ENCODE results near the gene SLC9A5. TPM values are rescaled to one million over a fixed set of nuclear protein-coding genes. Genes with fewer than 3 reads are reported as not detected.

SLC9A5 gene
- total RNA-seq, 4 donors from 2014 or later = 0.19 TPM; not detected in 3

Small RNA genes lying within 50 kb of the gene (small RNA-seq; reads per million reads assigned to genes)
- 2.4 to 9.9 (median 6.6) reads per million in 4 donors for gene MIR328

Other genes starting within 250 kb of the SLC9A5 start
- 10 to 100 TPM; 26.0 to 59.3 (median 41.9) TPM for gene CBFB, start 219.8 kb upstream of the SLC9A5 start, total RNA-seq
- gene PHAF1, start 139.0 kb upstream of the SLC9A5 start, total RNA-seq = 10 to 100 TPM; 14.2 to 22.5 (median 19.3) TPM
- gene B3GNT9, start 98.0 kb upstream of the SLC9A5 start, total RNA-seq = 10 to 100 TPM in 2 of 4 donors, 1 to 10 TPM in 2; 4.1 to 13.1 (median 8.4) TPM
- gene TRADD, start 89.1 kb upstream of the SLC9A5 start, total RNA-seq = 10 to 100 TPM; 27.7 to 39.8 (median 35.5) TPM
- gene FBXL8, start 89.0 kb upstream of the SLC9A5 start, total RNA-seq = 10 to 100 TPM in 3 of 4 donors, 1 to 10 TPM in 1; 10.0 to 34.5 (median 19.9) TPM
- 10 to 100 TPM in 3 of 4 donors, 1 to 10 TPM in 1; 3.7 to 59.5 (median 19.6) TPM for gene HSF4, start 84.2 kb upstream of the SLC9A5 start, total RNA-seq
- 10 to 100 TPM; 25.1 to 56.1 (median 36.7) TPM for gene NOL3, start 78.4 kb upstream of the SLC9A5 start, total RNA-seq
- 10 to 100 TPM in 3 of 4 donors, 1 to 10 TPM in 1; 8.8 to 18.8 (median 13.4) TPM for gene MATCAP1, start 65.0 kb upstream of the SLC9A5 start, total RNA-seq
- 1 to 10 TPM; 1.1 to 2.3 (median 1.4) TPM for gene EXOC3L1, start 58.8 kb upstream of the SLC9A5 start, total RNA-seq
- gene E2F4, start 56.8 kb upstream of the SLC9A5 start, total RNA-seq = 10 to 100 TPM; 66.1 to 96.9 (median 81.9) TPM
- gene ELMO3, start 49.8 kb upstream of the SLC9A5 start, total RNA-seq = 10 to 100 TPM; 30.1 to 35.9 (median 32.9) TPM
- gene TMEM208, start 21.8 kb upstream of the SLC9A5 start, total RNA-seq = 10 to 100 TPM; 24.4 to 36.0 (median 31.7) TPM
- gene FHOD1, start 1.5 kb upstream of the SLC9A5 start, total RNA-seq = 1 to 10 TPM; 1.9 to 7.4 (median 5.3) TPM
- gene PLEKHG4, start 30.6 kb downstream of the SLC9A5 start, total RNA-seq = 10 to 100 TPM in 1 of 4 donors, 1 to 10 TPM in 3; 5.0 to 11.4 (median 7.5) TPM
- under 1 TPM in 1 of 4 donors, not detected in 3; 0.09 TPM for gene KCTD19, start 77.8 kb downstream of the SLC9A5 start, total RNA-seq
- gene LRRC36, start 77.8 kb downstream of the SLC9A5 start, total RNA-seq = not detected
- 10 to 100 TPM in 2 of 4 donors, 1 to 10 TPM in 2; 3.0 to 26.2 (median 8.2) TPM for gene TPPP3, start 144.5 kb downstream of the SLC9A5 start, total RNA-seq
- gene ZDHHC1, start 167.5 kb downstream of the SLC9A5 start, total RNA-seq = 10 to 100 TPM in 1 of 4 donors, 1 to 10 TPM in 3; 2.5 to 11.1 (median 3.8) TPM
- 10 to 100 TPM in 1 of 4 donors, 1 to 10 TPM in 3; 2.1 to 13.0 (median 6.7) TPM for gene HSD11B2, start 182.1 kb downstream of the SLC9A5 start, total RNA-seq
- 100 to 1,000 TPM in 3 of 4 donors, 10 to 100 TPM in 1; 99.4 to 158 (median 131) TPM for gene ATP6V0D1, start 232.2 kb downstream of the SLC9A5 start, total RNA-seq
- gene AGRP, start 234.6 kb downstream of the SLC9A5 start, total RNA-seq = not detected

Measured in esophagus squamous epithelium (tissue), 4 donors.